Left cardiac atrium (tissue), 4 donors: ENCODE data around the gene CCDC185. TPM values are rescaled to one million over a fixed set of nuclear protein-coding genes. Genes with fewer than 3 reads are reported as not detected.

Experiments used
- ATAC-seq, 2 donors: fragments of 200-7000 bp; cut with Tn5 transposase; one replicate each; pipeline ENCODE4 v1.9.1; 2020; ENCODE audit warnings: mild to moderate bottlenecking in 2 of 2, moderate library complexity in 2 of 2
- DNase-seq: peaks from one replicate; pipeline ENCODE4 v3.0.0-alpha.2; 2020
- intact Hi-C, 2 donors: fragments of 100-400 bp; cut with DNase I; formaldehyde crosslinking; loops; one replicate each; pipeline versions ENCODE4 v1.14.1 to v1.15.1; 2022 to 2023
- total RNA-seq, 2 donors: library from RNA; stranded (reverse); fragmentation: NEBNext Ultra II Directional; extraction: Animal tissue kit (Norgen Biotek cat#: 25700); gene quantifications; one replicate each; pipeline ENCODE4 v1.2.1, GENCODE V29; 2021
- donor health status: DM: no; HTN: yes; CAD: no.
- donor health status: DM: no; HTN: yes; CAD: no; lungs with severe emphysema.
- donor health status: DM: yes; HTN: yes; CAD: no.
- donor health status: Dilated cardiomyopathy.

Gene CCDC185
- total RNA-seq, 2 donors from 2014 or later, result 0.12 TPM; not detected in 1

DNA sequence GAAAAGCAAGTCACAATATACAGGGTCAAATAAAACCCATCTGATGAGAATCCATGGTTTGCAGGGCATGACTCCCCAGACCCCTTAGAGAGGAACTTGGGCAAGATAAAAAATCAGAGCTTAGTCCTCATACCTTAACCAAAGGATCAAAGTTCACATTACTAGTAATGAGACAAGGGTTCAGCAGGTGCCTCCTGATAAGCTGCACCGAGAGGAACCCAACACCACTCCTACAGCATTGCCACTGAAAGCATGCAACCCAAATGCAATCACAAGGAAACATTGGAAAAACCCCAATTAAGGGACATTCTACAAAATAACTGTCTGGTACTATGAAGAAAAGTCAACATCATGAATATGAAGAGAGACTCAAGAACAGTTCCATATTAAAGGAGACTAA is 29.7 kb downstream of the CCDC185 start:
- intact Hi-C loops, result no loop called here
- DNase-seq (no peak), ATAC-seq (no peak)

DNA sequence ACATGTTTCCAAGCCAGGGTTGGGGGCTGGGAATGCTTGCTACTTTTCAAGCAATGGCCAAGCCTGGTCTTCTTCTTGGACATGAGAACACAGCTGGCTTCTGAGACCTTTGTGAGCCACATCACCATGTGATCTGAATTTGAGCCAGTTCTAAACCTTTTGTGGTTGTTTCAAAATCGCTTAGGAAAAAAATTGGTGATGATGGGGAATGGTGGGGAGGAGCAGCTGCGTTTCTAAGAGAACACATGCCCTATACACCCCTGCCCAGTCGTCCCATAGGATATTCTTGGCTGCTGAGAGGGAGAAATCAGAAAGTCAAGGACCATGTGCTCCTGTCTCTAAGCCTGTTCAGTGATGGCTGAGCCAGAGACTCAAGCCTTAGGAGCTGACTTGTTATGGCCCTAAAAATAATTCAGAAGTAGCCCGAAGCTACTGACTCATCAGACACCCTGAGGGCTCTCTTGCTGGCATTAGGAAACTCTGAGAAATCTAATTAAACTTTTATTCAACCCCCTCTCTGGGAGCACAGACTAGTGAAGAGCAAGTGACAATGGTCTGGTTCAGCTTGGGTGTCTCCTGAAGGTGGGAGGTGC is 30.5 kb downstream of the CCDC185 start:
- no peak for DNase-seq
- peak in 1 of 2 donors; percentile 61 for ATAC-seq
- intact Hi-C loops, result no loop called here

DNA sequence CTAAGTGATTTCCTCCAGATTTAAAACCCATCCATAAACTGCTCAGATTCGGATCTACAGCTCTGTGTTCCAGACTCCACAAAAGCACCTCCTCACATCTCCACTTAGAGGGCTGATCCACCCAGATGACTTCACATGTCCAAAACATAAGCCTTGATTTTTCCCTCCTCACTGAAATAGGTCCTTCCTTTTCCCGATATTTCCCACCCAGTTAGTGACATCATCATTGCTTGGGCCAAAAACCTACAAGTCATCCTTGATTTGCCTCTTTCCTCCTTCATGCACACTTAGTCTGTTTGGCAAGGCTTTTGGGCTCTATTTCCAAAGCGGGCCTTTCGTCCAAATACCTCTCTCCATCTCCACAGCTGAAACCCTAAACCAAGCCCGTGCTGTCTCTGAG is 32.3 kb downstream of the CCDC185 start:
- intact Hi-C loops, result no loop called here
- ATAC-seq (peak in 1 of 2 donors; percentile 29), DNase-seq (no peak)

DNA sequence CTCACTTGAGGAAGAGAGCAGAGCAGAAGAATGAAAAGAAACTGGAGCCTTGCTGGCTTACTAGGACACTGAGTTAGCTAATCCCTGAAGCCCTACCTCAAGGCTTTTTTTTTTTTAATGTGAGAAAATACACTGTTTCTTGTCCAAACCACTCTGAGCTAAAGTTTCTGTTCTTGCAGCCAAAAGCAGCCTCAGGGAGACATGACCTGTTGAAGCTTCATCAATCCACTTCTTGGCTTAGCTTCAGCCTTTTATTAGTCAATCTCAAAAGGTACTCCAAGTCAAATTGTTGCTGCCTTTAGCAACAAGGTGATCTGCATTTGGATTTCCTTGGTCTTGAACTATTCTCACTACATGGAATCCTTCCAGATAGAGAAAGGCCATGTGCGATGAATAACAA is 33.7 kb downstream of the CCDC185 start:
- DNase-seq, result no peak
- ATAC-seq, result no peak
- intact Hi-C loops, result no loop called here

DNA sequence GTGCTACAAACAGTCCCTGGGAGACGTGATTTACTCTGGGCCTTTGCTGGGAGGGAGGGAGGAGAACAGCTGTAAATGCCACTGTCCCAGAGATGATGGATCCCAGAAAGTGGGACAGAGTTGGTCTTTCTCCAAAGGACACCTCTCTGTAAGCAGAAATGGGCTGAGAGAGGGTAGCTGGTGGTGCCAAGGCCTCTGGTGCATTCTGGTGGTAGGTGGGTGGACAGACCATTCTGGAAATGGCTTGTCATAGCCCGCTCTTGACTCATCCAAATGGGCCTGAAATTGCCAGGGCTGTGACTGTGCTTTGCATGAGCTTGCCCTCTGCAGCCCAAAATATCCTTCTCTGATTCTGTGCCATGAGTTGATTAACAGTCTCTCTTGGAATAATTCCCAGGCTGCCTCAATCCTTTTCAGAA is 36.1 kb downstream of the CCDC185 start:
- peak; percentile 88 to 90 for ATAC-seq
- DNase-seq, result peak; percentile 30
- intact Hi-C loops, result no loop called here

DNA sequence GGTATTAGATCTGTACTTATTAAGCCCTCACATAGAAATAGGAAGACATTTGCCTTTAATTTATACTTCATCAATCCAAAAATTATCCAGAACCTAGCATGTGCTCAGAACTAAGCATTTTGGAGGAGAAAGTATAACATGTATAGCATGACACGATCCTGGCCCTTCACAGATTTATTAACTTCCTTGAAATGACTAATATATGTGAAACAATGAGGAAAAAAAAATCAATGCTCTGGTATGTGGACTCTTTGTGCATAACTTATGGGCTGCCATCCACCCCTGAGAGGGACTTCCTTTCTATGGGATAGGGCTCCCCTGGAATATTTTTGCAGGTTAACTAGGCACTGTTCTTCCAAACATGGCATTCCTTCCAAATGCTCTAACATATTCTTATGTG is 36.6 kb downstream of the CCDC185 start:
- DNase-seq (no peak), ATAC-seq (no peak)
- intact Hi-C loops, result no loop called here

DNA sequence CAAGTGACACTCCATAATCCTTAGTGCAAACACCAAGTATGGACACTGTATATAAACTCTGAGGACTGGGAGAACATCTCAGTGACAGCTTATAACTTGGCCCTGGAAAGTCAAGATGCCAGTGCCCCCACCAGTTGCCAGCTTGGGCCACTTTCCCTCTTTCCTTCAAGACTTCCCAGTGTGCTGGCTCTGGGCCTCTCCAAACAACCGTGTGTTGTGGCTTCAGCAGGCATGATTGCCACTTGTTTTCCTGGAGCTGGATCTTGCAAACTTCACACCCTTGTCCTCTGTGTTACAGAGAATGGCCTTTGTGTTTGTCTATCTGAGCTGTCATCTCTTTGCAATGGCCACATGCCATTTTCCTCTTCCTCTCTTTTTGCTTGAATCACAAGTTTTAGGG is 37.0 kb downstream of the CCDC185 start:
- intact Hi-C loops, result no loop called here
- DNase-seq (no peak), ATAC-seq (no peak)

DNA sequence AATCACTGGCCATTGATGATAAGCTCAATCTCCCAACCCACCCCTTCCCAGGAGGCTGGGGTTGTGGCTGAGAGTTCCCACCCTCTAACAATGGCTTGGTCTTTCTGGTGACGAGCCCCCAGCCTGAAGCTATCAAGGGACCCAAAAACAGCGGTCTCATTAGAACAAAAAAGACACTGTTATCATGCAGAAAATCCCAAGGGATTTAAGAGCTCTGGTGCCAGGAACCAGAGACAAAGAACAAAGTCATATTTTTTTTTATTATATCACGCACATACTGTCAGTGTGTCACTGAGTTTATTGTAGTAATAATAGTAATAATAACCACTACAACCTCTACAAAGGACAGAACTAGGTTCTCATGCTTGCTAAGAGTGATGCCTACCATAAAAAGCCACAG is 43.9 kb downstream of the CCDC185 start:
- ATAC-seq (no peak), DNase-seq (no peak)
- intact Hi-C loops, result no loop called here

DNA sequence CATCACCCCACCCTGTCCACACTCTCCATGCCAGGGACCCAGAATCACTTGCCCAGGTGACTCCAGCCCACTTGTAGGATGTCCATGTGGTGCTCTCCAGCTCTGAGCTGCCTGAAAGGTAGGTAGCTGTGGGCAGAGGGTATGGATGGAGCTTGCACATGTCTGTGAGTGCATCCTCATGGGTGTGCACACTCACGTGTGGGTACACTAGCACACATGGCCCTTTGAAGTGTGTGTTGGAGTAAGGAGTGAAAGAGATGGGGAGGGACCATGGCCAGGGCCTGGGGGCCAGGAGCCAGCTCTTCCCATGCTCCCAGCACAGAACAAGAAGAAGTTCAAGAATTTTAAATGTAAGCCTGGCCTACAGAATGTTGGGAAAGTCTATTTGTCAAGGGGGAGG is 50.2 kb downstream of the CCDC185 start:
- intact Hi-C loops, result no loop called here
- DNase-seq (no peak), ATAC-seq (no peak)

DNA sequence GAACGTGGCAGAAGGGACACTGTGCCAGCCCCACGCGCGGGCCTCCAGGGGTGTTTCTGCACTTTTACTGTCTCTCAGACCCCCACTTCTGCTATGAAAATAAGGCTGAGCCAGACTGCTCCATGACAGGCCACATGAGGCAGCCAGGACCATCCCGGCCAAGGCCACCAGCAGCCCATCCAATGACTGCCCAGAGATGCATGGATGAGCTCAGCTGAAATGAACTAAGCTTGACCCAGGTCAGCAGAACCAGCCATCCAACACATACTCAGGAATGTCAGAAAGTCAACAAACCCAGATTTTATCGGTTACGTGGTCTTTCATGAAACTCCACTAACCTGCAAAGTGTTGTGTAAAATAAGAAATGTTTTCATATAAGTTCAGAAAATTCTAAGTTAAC is 51.2 kb downstream of the CCDC185 start:
- DNase-seq (no peak), ATAC-seq (no peak)
- intact Hi-C loops, result no loop called here

Other genes with a start within 250 kb of the CCDC185 start
- 10 to 100 TPM; 11.0 to 15.6 TPM for gene SUSD4, start 29.2 kb upstream of the CCDC185 start, total RNA-seq